HEK293 (cell line): ENCODE results near the gene ACTN4.
A peak's percentile ranks its signal among the peaks of the same experiment; 100 is the strongest.

Source experiments
- CTCF ChIA-PET: fragments of 350-600 bp; formaldehyde crosslinking; extraction: SDS; loops from one replicate; lab custom pipeline; 2021; ENCODE audit warnings: antibody characterized with exemption; lab: Yijun Ruan, JAX
- POLR2A ChIA-PET: fragments of 300-600 bp; formaldehyde crosslinking; extraction: SDS; loops from one replicate; lab custom pipeline; 2020; ENCODE audit warnings: antibody characterized with exemption, inconsistent platforms; lab: Yijun Ruan, JAX
- H3K27ac ChIP-seq: fragments of 200-500 bp; sonication (Bioruptor generic); 2 replicates; pipeline ENCODE4 v1.5.1; 2014; ENCODE audit warnings: low read depth, low read length, control low read depth, inconsistent platforms; ENCODE audit errors: extremely low read depth
- H3K36me3 ChIP-seq, 2 experiments: fragments of 200-500 bp in 1 of 2; sonication (Bioruptor generic) in 1 of 2; 1 replicate in 1 of 2; 2 replicates in 1 of 2; pipeline ENCODE4 v1.5.1; 2014 to 2017; ENCODE audit warnings: inconsistent platforms in 2 of 2, low read length in 2 of 2; ENCODE audit not compliant: control insufficient read depth in 2 of 2, insufficient read depth in 1 of 2
- H3K4me1 ChIP-seq: fragments of 200-500 bp; sonication (Bioruptor generic); 2 replicates; pipeline ENCODE4 v1.5.1; 2014; ENCODE audit warnings: mild to moderate bottlenecking, low read length, inconsistent platforms; ENCODE audit not compliant: control insufficient read depth, insufficient read depth
- H3K4me3 ChIP-seq: 2 replicates; pipeline ENCODE4 v1.5.1; 2011; ENCODE audit warnings: low read depth, mild to moderate bottlenecking, control low read depth, low read length, moderate library complexity
- H3K9me3 ChIP-seq: fragments of 200-500 bp; sonication (Bioruptor generic); 2 replicates; pipeline ENCODE4 v1.5.1; 2014; ENCODE audit warnings: low read depth, low read length, inconsistent platforms; ENCODE audit not compliant: control insufficient read depth, insufficient read depth
- GLIS1 ChIP-seq: fragments of 450-650 bp; formaldehyde crosslinking; IDR thresholded peaks from 2 replicates; pipeline ENCODE4 v1.5.1; 2016; ENCODE audit warnings: missing biosample characterization, missing genetic modification characterization
- KLF8 ChIP-seq: fragments of 450-650 bp; formaldehyde crosslinking; IDR thresholded peaks from 2 replicates; pipeline ENCODE4 v1.5.1; 2016; ENCODE audit warnings: missing biosample characterization, missing genetic modification characterization
- SETDB1 ChIP-seq: IDR thresholded peaks from one replicate; pipeline ENCODE4 v1.6.1; 2017; ENCODE audit warnings: mild to moderate bottlenecking, low read length, moderate library complexity, mixed read lengths; ENCODE audit not compliant: insufficient read length
- SP2 ChIP-seq: fragments of 450-650 bp; formaldehyde crosslinking; IDR thresholded peaks from 2 replicates; pipeline ENCODE4 v1.5.1; 2016; ENCODE audit warnings: missing biosample characterization, missing genetic modification characterization
- ZIC2 ChIP-seq: fragments of 450-650 bp; formaldehyde crosslinking; IDR thresholded peaks from 2 replicates; pipeline ENCODE4 v1.5.1; 2016; ENCODE audit warnings: missing biosample characterization, missing genetic modification characterization
- ZNF112 ChIP-seq: fragments of 450-650 bp; formaldehyde crosslinking; IDR thresholded peaks from 2 replicates; pipeline ENCODE4 v1.5.0; 2017; ENCODE audit warnings: missing biosample characterization, missing genetic modification characterization
- ZNF266 ChIP-seq: fragments of 450-650 bp; formaldehyde crosslinking; IDR thresholded peaks from 2 replicates; pipeline ENCODE4 v1.5.1; 2016; ENCODE audit warnings: missing biosample characterization, missing genetic modification characterization, low read depth
- ZNF311 ChIP-seq: fragments of 450-650 bp; formaldehyde crosslinking; IDR thresholded peaks from 2 replicates; pipeline ENCODE4 v1.5.1; 2017; ENCODE audit warnings: missing biosample characterization, missing genetic modification characterization, borderline replicate concordance
- ZNF830 ChIP-seq: fragments of 450-650 bp; IDR thresholded peaks from 2 replicates; pipeline ENCODE4 v1.5.0; 2018; ENCODE audit warnings: missing biosample characterization, missing genetic modification characterization, low read depth, mild to moderate bottlenecking, moderate library complexity
- ZXDB ChIP-seq: fragments of 450-650 bp; formaldehyde crosslinking; IDR thresholded peaks from 2 replicates; pipeline ENCODE4 v1.5.1; 2016; ENCODE audit warnings: missing biosample characterization, missing genetic modification characterization
- TF ChIP-seq, protein P1 (sequence below): fragments of 450-650 bp; formaldehyde crosslinking; IDR thresholded peaks from 2 replicates; pipeline ENCODE4 v1.5.1; 2017; ENCODE audit warnings: missing biosample characterization, missing genetic modification characterization
- TF ChIP-seq, protein P2 (sequence below): fragments of 450-650 bp; formaldehyde crosslinking; IDR thresholded peaks from 2 replicates; pipeline ENCODE4 v1.5.1; 2017; ENCODE audit warnings: missing biosample characterization, missing genetic modification characterization
- TF ChIP-seq, protein P3 (sequence below): fragments of 450-650 bp; formaldehyde crosslinking; IDR thresholded peaks from 2 replicates; pipeline ENCODE4 v1.5.1; 2016; ENCODE audit warnings: missing biosample characterization, missing genetic modification characterization
- TF ChIP-seq, protein P4 (sequence below): fragments of 450-650 bp; formaldehyde crosslinking; IDR thresholded peaks from 2 replicates; pipeline ENCODE4 v1.5.1; 2016; ENCODE audit warnings: missing biosample characterization, missing genetic modification characterization

ACTN4 gene

DNA sequence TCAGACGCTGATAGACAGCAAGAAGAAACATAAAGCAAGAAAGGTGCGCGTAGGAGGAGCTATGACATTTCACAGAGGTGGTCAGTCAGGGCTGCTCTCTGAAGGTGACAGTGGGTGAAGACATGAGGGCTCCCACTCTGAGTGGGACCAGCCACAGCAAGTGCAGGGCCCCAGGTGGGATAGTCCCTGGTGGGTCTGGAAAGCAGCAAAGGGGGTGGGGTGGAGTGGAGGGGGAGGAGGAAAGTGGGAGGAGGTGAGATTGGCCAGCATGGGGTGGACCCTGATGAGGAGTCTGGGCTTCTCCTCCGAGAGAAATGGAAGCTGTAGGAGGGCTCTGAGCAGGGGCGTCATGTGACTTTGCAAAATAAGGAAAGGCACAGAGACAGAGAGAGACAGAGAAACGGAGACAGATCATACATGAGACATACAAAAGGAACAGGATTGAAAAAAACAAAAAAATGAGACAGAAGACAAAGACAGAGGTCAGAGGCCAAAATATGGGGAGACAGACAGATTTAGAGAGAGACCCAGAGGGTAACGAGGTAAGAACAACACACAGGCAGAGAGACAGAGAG is 32.4 kb upstream of the ACTN4 start (continued):
- TF ChIP-seq, protein P1, sequence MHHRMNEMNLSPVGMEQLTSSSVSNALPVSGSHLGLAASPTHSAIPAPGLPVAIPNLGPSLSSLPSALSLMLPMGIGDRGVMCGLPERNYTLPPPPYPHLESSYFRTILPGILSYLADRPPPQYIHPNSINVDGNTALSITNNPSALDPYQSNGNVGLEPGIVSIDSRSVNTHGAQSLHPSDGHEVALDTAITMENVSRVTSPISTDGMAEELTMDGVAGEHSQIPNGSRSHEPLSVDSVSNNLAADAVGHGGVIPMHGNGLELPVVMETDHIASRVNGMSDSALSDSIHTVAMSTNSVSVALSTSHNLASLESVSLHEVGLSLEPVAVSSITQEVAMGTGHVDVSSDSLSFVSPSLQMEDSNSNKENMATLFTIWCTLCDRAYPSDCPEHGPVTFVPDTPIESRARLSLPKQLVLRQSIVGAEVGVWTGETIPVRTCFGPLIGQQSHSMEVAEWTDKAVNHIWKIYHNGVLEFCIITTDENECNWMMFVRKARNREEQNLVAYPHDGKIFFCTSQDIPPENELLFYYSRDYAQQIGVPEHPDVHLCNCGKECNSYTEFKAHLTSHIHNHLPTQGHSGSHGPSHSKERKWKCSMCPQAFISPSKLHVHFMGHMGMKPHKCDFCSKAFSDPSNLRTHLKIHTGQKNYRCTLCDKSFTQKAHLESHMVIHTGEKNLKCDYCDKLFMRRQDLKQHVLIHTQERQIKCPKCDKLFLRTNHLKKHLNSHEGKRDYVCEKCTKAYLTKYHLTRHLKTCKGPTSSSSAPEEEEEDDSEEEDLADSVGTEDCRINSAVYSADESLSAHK (tag by site-specific recombination): no peak
- TF ChIP-seq ZIC2 (tag by site-specific recombination) (peak; percentile 44), ZNF112 (tag by site-specific recombination) (no peak), ZNF266 (tag by site-specific recombination) (no peak), ZXDB (no peak), ZNF830 (tag by site-specific recombination) (no peak), KLF8 (tag by site-specific recombination) (no peak), ZNF311 (tag by site-specific recombination) (no peak), SETDB1 (no peak), GLIS1 (tag by site-specific recombination) (0 out of 2 replicates have a peak, but pooled peaks have one; percentile 7)
- TF ChIP-seq, protein P2, sequence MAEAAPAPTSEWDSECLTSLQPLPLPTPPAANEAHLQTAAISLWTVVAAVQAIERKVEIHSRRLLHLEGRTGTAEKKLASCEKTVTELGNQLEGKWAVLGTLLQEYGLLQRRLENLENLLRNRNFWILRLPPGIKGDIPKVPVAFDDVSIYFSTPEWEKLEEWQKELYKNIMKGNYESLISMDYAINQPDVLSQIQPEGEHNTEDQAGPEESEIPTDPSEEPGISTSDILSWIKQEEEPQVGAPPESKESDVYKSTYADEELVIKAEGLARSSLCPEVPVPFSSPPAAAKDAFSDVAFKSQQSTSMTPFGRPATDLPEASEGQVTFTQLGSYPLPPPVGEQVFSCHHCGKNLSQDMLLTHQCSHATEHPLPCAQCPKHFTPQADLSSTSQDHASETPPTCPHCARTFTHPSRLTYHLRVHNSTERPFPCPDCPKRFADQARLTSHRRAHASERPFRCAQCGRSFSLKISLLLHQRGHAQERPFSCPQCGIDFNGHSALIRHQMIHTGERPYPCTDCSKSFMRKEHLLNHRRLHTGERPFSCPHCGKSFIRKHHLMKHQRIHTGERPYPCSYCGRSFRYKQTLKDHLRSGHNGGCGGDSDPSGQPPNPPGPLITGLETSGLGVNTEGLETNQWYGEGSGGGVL (tag by site-specific recombination): no peak
- TF ChIP-seq, protein P3, sequence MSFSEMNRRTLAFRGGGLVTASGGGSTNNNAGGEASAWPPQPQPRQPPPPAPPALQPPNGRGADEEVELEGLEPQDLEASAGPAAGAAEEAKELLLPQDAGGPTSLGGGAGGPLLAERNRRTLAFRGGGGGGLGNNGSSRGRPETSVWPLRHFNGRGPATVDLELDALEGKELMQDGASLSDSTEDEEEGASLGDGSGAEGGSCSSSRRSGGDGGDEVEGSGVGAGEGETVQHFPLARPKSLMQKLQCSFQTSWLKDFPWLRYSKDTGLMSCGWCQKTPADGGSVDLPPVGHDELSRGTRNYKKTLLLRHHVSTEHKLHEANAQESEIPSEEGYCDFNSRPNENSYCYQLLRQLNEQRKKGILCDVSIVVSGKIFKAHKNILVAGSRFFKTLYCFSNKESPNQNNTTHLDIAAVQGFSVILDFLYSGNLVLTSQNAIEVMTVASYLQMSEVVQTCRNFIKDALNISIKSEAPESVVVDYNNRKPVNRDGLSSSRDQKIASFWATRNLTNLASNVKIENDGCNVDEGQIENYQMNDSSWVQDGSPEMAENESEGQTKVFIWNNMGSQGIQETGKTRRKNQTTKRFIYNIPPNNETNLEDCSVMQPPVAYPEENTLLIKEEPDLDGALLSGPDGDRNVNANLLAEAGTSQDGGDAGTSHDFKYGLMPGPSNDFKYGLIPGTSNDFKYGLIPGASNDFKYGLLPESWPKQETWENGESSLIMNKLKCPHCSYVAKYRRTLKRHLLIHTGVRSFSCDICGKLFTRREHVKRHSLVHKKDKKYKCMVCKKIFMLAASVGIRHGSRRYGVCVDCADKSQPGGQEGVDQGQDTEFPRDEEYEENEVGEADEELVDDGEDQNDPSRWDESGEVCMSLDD (tag by site-specific recombination): 0 out of 2 replicates have a peak, but pooled peaks have one; percentile 12
- TF ChIP-seq, protein P4, sequence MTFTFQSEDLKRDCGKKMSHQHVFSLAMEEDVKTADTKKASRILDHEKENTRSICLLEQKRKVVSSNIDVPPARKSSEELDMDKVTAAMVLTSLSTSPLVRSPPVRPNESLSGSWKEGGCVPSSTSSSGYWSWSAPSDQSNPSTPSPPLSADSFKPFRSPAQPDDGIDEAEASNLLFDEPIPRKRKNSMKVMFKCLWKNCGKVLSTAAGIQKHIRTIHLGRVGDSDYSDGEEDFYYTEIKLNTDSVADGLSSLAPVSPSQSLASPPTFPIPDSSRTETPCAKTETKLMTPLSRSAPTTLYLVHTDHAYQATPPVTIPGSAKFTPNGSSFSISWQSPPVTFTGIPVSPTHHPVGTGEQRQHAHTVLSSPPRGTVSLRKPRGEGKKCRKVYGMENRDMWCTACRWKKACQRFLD: no peak

- POLR2A ChIA-PET: interaction anchor here (2.6 kb wide), 1 partner anchor 20 kb away, joined by 8 read pairs; no protein-coding TSS in a partner anchor
- TF ChIP-seq SP2 (tag by site-specific recombination): no peak
- TF ChIP-seq, all 188 proteins: peak for 0
- CTCF ChIA-PET: interaction anchor here (0.6 kb wide), 1 partner anchor 272 kb away, joined by 4 read pairs; no protein-coding TSS in a partner anchor
- no peak overlapping the region for H3K4me3 ChIP-seq
- no peak overlapping the region for H3K27ac ChIP-seq
- peaks cover 13 to 17% of the 10 kb centered on the region in 2 experiments for H3K36me3 ChIP-seq
- H3K9me3 ChIP-seq: no peaks in the 10 kb centered on the region
- peaks cover 16% of the 10 kb centered on the region for H3K4me1 ChIP-seq
Observed at GRCh38 chr19:38616265-38616664, 31.2 kb upstream of the ACTN4 start.
